Ascending aorta (tissue), 1 donor: ENCODE measurements around the gene ADORA2A. TPM values are rescaled to one million over a fixed set of nuclear protein-coding genes. Genes with fewer than 3 reads are reported as not detected.

ENCODE experiments used
- total RNA-seq: library from RNA; depleted of rRNA; stranded (reverse); fragments of >200 nt; gene quantifications from one replicate; pipeline ENCODE4 v1.1.0, GENCODE V29; 2016

ADORA2A gene
- total RNA-seq, 1 donor from 2014 or later: 14.7 TPM

Other genes starting within 250 kb of the ADORA2A start
- 51.0 TPM for gene SUSD2, start 246.1 kb upstream of the ADORA2A start, total RNA-seq
- gene GGT5, start 182.5 kb upstream of the ADORA2A start, total RNA-seq: 238 TPM
- gene SPECC1L, start 156.8 kb upstream of the ADORA2A start, total RNA-seq: 66.9 TPM
- gene UPB1, start 67.7 kb downstream of the ADORA2A start, total RNA-seq: not detected
- gene GUCD1, start 127.5 kb downstream of the ADORA2A start, total RNA-seq: 80.0 TPM
- 113 TPM for gene SNRPD3, start 128.4 kb downstream of the ADORA2A start, total RNA-seq
- 22.7 TPM for gene LRRC75B, start 165.5 kb downstream of the ADORA2A start, total RNA-seq
- not detected for gene GGT1, start 175.6 kb downstream of the ADORA2A start, total RNA-seq